CD4-positive, alpha-beta T cell treated with Interleukin-15 for 4 hours (primary cell): ENCODE data around the gene MYL6B.
A peak's percentile ranks its signal among the peaks of the same experiment; 100 is the strongest.

ENCODE experiments used
- DNase-seq: peaks from one replicate; pipeline ENCODE4 v3.0.0-alpha.2; 2020; ENCODE audit warnings: low spot score

Gene MYL6B

DNA sequence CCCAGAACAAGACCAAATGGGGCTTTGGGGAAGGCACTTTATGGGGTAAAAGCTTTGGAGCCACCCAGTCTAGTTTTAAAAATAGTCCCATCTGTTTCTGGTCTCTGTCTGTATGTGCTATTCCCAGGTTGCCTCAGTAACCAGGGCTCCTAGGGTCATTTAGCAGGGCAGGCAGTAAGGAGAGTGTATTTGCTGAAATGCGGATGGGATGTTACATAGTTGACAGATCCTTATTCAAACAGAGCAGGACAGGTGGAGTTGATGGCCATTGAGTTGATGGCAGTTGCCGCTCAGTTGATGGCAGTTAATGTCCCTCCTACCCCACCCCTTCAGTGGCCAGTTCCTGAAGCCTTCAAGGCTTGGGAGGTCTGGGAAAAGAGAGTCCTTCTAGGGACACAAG lies 29.8 kb upstream of the MYL6B start:
- DNase-seq: no peak

DNA sequence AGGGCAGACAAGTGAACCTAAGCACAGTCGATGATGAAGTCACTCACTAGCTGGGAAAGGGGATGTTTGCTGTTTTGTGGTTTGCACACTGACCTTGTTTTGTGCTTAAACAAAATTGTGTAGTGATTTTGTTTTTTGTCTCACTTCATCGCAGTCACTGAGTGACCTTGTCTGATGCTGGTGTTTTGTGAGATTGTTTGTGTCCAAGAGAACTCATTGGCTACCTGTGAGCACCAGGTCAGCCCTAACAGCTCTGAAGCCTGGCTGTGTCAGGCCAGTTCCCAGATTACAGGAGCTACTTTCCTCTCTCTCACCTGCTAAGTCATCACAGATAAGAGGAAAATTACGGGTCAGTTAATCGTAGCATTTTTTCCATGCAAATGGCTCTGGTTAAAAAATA lies 28.3 kb upstream of the MYL6B start:
- no peak for DNase-seq

DNA sequence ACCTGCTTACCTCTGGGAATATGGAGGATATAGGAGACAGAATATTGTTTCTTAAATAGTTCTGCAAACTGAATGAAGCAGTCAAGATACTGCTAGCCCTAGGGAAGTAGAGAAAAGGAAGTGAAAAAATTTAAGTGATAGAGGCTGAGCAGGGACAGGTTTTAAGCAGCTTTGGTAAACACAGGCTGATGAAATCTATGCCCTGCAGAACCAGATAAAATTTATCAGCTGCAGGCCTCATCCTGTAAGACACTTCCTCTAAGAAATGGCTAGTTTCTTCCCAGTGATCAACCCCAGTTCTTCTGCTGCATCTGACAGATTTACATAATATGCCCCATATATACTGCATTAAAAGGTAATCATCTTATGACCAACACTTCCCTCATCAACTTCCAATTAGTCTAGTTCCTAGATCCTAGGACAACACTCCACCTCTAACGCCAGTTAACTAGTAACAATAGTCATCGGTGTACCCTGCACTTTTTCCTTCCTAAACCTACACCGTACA lies 25.6 kb upstream of the MYL6B start:
- no peak for DNase-seq

DNA sequence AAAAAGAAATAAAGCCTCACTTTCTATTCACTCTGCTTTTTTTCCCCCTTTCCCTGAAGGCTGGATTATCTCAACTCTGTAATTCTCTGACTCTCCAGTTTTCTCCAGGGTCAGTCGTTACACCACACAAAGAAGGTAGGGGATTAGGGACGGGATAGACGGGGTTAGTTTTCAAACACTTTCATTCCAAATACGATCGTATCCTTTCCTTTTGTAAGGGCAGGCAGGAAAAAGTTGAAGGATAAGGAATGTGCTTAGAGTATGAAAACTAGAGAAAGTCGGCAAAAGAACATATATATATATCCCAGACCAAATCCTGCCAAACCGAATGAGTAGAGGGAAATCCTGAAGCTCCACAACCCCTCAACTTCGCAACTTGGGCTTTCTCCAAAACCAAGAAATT lies 24.9 kb upstream of the MYL6B start:
- no peak for DNase-seq

DNA sequence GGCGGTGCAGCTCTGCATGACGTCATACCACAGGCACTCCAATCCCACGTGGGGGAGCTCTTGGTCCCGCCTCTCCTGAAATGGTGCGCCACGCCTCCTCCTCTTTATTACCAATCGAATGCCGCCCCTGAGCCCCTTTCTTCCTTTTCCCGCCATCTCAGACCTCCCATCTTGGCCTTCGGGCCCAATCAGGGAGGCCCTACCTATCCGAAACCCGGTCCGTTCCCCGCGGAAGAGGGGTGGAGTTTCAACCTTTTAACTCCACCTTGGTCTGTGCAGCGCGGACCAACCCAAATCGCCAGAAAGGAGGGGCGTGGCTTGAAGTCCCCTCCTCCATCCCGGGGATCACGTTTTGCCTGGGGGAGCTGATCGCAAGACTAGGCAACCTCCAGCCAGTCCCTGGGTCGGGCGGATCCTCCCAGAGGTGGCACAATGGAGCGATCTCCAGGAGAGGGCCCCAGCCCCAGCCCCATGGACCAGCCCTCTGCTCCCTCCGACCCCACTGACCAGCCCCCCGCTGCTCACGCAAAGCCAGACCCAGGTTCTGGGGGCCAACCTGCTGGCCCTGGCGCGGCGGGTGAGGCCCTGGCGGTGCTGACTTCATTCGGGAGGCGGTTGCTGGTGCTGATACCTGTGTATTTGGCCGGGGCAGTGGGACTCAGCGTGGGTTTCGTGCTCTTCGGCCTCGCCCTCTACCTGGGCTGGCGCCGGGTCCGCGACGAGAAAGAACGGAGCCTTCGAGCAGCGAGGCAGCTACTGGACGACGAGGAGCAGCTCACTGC lies 24.3 kb upstream of the MYL6B start, which contains the start of gene ESYT1:
Gene ESYT1 (plus strand): TSS at position 380 of the 782 bp plus-strand sequence. CDS start 53 bp downstream, at position 433.
- DNase-seq: peak; percentile 99

DNA sequence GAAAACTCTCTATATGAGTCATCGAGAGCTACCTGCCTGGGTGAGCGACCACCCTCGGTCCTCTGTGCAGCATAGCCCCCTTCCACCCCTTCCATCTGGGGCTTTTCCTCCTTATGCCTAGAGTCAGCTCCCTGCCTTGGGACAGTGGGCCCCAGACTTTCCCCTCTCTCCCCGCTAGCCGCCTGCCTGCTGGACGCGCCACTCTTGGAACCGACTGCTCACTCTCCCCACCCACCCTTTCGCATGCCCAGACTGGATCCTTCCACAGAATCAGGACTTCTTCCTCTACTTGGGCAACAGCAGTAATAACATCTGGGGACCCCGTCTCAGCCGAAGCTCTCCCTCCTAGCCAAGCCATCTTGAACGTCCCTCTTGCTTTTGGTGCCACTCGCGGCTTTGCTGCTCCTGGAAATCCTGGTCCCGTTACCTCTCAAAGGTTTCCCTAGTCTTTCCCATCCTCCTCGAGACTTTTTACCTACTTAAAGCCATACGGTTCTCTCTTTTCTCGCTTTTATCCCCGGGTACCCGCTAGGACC lies 23.6 kb upstream of the MYL6B start:
- no peak for DNase-seq

DNA sequence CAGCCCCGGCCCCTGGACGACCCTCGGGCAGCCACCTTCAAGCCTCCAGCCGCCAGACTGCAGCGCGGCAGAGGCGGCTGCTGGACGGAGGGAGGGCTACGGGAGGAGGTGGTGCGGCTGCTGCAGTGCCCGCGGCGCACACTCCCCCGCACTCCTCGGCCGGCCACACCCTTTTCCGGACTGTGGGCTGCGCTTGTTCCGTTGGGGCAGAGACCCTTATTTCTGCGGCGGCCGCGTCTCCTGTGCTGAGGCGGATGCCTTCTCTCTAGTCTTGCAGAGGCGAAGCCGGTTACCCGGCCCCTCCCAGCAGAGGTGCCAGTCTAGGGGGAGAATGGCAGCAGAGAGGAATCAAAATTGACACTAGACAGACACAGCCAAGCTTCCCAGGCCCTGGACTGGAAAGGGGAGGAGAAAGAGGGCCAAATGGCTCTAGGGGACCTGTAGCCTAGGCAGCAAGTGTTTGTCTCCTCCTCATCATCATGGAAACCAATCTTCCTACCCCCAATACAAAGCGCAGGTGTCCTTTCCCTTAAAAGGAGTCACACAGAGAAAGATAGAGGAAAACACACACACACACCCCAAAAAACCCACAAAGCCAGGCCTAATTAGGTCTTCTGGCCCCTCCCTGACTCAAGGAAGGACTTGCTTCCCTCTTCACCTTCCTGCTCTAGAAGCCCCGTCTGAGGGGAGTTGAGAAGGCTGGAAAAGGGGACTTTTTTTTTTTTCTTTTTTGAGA lies 23.0 kb upstream of the MYL6B start:
- peak; percentile 83 for DNase-seq

DNA sequence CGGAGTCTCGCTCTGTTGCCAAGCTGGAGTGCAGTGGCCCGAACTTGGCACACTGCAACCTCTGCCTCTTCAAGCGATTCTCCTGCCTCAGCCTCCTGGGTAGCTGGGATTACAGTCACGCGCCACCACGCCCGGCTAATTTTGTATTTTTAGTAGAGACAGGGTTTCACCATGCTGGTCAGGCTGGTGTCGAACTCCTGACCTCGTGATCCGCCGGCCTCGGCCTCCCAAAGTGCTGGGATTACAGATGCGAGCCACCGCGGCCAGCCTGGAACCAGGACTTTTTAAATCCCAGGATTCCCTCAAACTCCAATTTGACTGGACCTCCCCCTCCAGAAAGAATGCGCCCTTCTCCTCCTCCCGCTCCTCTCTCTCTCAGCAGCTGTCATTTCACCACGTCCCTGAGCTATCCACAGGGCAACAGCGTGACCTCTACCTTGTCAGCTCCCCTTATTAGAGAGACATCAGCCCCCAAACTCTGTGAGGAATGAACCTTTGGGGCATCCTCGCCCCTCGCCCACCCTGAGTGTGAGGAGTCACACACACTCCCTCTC lies 22.4 kb upstream of the MYL6B start:
- no peak for DNase-seq

DNA sequence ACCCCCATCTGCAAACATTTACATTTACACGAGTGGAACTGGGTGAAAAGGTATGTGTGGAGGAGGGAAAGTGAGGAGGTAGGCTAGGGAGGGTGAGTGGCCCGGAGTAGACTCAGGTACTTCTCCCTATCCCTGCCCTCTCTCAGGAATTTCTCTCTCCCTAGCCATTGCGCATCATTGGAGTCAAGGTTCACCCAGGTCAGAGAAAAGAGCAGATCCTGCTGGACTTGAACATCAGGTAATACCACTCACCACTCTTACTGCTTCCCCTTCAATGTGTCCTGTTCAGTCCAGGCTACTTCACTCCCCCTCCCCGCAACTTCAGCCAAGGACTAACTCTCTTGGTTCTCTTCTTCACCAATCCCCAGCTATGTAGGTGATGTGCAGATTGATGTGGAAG lies 21.5 kb upstream of the MYL6B start:
- no peak for DNase-seq

DNA sequence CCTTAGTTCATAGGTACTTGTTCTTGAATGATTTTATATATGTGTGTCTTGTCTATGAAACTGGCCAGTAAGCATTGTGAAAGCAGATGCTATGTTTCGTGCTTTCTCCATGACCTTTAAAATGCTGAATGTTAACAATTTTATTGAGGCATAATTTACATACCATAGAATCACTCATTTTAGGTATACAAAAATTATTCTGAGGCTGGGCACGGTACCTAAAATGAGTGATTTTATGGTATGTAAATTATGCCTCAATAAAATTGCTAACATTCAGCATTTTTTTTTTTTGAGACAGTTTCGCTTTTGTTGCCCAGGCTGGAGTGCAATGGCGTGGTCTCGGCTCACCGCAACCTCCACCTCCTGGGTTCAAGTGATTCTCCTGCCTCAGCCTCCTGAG lies 17.5 kb upstream of the MYL6B start:
- no peak for DNase-seq

DNA sequence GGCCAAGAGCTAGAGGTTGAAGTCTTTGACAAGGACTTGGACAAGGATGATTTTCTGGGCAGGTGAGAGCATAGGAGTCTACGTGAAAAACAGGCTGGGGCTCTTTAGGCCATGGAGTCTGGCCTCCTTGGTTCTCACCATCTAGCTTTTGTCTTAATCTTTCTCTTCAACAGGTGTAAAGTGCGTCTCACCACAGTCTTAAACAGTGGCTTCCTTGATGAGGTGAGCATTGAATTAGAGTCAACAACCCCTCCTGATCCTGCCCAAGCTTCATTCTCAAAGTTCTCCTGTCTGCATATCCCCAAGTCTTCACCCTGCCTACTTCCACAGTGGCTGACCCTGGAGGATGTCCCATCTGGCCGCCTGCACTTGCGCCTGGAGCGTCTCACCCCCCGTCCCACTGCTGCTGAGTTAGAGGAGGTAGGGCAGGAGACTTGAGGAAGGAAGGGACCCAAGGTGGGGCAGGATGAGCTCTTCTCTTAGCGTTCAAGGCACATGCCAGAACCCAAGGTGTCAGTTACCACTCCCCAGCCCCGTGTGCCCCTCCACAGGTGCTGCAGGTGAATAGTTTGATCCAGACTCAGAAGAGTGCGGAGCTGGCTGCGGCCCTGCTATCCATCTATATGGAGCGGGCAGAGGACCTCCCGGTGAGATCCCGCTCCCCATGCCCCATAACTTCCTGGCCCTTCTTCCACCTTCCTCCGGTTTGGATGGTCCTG lies 14.4 kb upstream of the MYL6B start:
- no peak for DNase-seq

DNA sequence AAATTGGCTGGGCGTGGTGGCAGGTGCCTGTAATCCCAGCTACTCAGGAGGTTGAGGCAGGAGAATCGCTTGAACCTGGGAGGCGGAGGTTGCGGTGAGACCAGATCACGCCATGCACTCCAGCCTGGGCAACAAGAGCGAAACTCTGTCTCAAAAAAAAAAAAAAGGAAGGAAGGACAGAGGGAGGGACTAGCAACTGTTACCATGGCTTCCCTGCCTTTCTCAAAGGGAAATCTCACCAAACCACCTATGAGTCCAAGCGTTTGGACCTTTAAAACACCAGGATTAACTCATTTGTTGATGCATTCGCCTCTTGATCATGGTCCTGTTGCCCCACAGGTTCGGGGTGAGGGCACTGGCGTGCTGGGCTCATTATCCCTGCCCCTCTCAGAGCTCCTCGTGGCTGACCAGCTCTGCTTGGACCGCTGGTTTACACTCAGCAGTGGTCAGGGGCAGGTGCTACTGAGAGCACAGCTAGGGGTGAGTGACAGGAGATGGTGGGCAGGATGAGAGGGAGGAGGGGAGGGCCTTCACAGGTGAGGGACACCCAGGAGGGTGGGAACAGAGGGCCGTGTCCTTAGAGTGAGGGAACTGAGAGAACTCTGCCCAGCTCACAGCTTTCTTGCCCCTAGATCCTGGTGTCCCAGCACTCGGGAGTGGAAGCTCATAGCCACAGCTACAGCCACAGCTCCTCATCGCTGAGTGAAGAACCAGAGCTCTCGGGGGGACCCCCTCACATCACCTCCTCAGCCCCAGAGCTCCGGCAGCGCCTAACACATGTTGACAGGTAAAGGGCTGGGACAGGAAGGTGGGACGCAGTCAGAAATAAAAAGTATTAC lies 10.2 kb upstream of the MYL6B start:
- DNase-seq: no peak

DNA sequence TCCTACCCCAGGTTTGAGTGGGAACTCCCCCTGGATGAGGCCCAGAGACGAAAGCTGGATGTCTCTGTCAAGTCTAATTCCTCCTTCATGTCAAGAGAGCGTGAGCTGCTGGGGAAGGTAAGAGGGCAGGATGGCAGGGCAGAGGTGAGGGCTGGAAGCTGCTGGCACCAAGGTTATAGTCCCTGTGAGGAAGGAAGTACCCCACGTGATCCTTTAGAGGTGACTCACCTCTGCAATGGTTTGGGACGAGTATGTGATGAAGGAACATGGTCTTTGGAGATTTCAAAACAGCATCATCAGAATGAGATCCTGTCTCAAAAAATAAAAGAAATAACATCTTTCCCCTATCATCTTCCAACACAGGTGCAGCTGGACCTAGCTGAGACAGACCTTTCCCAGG lies 9.2 kb upstream of the MYL6B start:
- peak; percentile 41 for DNase-seq

DNA sequence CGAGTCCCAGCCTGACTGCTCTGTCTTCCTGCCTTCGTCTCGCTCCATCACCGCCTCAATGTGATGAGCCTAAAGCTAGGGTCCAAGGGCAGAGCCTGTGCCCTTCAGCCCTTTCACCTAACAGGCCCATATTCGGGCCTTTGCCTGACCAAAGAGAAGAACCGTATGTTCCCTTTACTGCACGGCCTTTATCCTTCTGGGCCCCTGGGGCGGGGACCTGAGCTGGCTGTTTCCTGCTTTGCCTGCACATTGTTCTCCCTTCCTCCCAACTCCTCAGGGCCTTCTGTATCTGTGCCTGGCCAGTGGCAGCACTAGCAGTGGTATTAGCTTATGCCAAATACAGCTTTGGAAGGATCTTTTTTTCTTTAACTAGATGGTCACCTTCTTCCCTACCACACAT lies 8.5 kb upstream of the MYL6B start:
- DNase-seq: no peak

DNA sequence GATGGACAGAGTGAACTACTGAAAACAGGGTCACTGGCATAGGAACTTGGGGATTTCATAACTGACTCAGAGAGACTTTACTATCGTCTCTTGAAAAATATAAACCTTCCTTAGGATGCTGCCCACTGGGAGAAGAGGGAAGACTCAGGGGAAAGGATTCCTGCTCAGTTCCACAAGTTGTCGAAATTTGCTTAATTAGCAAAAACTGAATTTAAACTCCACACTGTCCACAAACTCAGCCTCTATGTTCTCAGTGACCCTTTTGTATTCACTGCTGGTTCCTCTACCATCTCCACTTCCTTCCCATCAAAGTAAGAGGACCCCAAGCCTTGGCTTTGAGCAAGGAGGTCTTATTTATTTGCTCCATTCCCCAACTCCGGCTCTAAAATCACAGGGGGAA lies 7.2 kb upstream of the MYL6B start:
- no peak for DNase-seq

DNA sequence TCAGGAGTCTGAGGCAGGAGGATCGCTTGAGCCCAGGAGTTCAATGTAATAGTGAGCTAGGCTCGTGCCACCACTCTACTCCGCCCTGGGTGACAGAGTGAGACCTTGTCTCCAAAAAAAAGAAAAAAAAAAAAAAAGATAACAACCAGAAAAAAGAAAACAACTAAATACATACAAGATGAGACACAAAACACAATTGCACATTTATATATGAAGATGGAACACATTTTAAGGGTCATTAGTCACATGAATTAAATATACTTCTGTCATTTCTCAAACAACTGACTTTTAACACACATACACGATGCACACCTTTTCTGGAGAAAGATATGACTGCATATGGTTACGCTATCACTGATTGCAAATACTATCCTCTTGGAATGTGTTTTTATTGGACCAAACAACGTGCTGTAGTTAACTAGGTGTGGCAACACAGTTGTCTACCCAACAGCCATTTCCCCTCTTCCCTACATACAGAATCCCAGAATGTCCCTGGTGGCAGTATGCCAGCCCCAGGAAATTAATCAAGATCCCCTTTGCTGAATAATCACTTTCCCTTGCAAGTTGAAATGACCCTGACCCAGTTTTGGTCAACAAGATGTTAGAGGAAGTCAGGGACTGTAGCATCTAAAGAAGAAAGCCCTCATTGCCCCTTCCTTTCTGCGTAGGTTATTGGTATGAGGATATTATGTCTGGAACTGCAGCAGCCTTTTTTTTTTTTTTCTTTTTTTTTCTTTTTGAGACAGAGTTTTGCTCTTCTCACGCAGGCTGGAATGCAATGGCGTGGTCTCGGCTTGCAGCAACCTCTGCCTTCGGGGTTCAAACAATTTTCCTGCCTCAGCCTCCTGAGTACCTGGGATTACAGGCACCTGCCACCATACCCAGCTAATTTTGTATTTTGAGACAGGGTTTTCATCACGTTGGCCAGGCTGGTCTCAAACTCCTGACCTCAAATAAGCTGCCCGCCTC lies 5.6 kb upstream of the MYL6B start:
- DNase-seq: no peak

DNA sequence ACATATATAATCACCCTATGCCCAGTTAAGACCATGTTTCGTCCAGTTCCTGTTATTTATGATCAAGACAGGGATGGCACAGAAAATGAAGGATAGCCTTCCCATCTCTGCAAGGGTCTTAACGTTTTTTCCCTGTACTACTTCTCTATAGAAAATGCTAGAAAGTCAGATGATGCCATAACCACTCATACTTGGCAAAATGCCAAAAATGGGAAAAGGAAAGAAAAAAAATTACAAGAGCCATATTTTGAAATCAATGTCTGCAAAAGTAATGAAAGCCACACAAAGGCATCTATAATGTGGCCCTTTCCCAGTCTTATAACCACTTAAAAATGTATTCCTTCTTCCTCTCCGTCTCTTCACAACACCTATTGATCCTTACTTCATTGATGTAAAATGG lies 1.8 kb upstream of the MYL6B start:
- no peak for DNase-seq

DNA sequence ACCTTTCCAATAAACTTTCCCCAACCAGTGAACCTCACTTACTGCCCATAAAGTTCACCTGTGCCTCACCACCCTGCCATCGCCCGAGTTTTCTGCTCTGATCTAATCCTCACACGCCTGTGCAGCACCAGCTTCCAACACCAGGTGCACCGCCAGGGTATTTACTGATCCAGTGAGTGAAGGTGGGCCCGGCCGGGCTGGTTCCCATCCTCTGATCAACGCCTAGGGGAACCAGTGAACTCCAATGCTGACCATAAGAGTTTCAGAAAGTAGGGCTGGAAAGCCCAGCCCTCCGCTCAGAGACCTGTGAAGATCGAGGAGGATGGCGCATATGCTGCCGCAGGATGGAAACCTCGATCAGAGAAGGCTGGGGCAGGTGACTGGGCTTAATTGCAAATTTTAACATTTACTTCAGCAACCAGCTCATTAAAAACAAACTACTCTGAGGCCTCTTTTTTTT lies 685 bp upstream of the MYL6B start:
- DNase-seq: peak; percentile 70

DNA sequence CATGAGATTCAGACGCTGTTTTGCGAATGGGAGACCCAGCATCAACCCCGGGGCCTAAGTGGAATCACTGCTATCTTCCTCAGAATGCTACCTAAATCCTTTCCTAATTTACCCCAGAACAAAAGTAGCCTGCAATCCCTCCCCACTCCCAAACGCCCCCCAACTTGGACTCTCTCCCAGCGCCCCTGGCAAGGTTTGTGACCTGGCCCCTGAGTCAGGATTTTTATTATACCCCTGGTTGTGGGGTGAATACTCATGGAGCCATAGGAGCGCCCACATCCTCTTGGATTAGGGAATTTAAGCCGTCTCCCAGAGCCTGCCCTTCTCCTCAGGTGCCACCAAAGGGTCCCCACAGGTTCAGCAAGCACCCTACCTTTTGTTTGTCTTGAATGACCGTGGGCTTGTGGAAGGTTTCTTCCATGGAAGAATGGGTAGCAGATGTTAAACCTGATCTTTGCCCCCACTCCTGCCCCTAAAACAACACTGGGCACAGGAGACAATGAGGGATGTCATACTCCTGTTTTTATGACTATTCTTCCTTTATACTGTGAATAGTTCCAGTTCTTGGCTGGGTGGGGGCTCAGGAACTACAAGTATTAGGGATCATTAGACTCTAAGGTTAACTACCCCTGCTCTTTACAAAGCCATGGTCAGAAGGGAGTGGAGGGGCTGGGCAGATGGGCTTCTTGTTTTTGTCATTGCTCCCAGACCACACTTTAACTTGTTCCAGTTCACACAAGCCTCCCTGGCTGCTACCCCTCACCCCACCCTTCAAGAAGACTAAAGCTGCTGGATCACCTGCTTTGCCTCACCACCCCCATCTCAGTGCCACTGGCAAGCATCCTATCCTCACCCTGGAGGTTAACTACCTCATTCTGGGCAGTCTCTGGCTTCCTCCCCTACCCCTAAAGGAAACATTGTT lies 630 bp downstream of the MYL6B start:
- no peak for DNase-seq
